GM23338 (cell line): Measurements from ENCODE around the gene UMOD.

ENCODE experiments used
- CREB1 ChIP-seq: fragments of 250-450 bp; sonication (Bioruptor Pico); IDR thresholded peaks from 2 replicates; pipeline ENCODE4 v1.5.0; 2020; ENCODE audit warnings: low read depth, mild to moderate bottlenecking, moderate library complexity
- EZH2phosphoT487 ChIP-seq: fragments of 200-600 bp; sonication (generic); IDR thresholded peaks from one replicate; pipeline ENCODE4 v1.8.1; 2018; ENCODE audit warnings: antibody characterized with exemption; ENCODE audit not compliant: unreplicated experiment
- POLR2AphosphoS5 ChIP-seq: IDR thresholded peaks from 2 replicates; pipeline ENCODE4 v1.6.1; 2016; ENCODE audit warnings: antibody characterized with exemption, low read depth
- STAT1 ChIP-seq: IDR thresholded peaks from one replicate; pipeline ENCODE4 v1.6.1; 2016; ENCODE audit warnings: antibody characterized with exemption; ENCODE audit not compliant: unreplicated experiment
- TF ChIP-seq, protein P1 (sequence below), 2 experiments: fragments of 200-600 bp in 1 of 2; sonication (generic) in 1 of 2; conservative IDR thresholded peaks; 2 replicates each; pipeline versions ENCODE4 v1.5.1 to v1.6.1; 2016 to 2017; ENCODE audit warnings: antibody characterized with exemption in 2 of 2, low read depth in 2 of 2, mild to moderate bottlenecking in 2 of 2, moderate library complexity in 1 of 2

GRCh38 chr16:20336955-20337354 lies 15.6 kb downstream of the UMOD start:
- TF ChIP-seq, protein P1, sequence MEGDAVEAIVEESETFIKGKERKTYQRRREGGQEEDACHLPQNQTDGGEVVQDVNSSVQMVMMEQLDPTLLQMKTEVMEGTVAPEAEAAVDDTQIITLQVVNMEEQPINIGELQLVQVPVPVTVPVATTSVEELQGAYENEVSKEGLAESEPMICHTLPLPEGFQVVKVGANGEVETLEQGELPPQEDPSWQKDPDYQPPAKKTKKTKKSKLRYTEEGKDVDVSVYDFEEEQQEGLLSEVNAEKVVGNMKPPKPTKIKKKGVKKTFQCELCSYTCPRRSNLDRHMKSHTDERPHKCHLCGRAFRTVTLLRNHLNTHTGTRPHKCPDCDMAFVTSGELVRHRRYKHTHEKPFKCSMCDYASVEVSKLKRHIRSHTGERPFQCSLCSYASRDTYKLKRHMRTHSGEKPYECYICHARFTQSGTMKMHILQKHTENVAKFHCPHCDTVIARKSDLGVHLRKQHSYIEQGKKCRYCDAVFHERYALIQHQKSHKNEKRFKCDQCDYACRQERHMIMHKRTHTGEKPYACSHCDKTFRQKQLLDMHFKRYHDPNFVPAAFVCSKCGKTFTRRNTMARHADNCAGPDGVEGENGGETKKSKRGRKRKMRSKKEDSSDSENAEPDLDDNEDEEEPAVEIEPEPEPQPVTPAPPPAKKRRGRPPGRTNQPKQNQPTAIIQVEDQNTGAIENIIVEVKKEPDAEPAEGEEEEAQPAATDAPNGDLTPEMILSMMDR (conservative IDR thresholded peaks at IDR 0.05; ENCODE audit: low read depth in 2 of 2), result no peak
- no peak for TF ChIP-seq EZH2phosphoT487
- no peak for TF ChIP-seq STAT1
- TF ChIP-seq POLR2AphosphoS5, result no peak
- no peak for TF ChIP-seq CREB1 (CRISPR knock-in tag)
